Fibroblast of skin of right biceps (primary cell): ENCODE results near the gene TBCD.

Source experiments
- DNase-seq: peaks from one replicate; pipeline ENCODE4 v3.0.0-alpha.2; 2013

TBCD gene

GRCh38 chr17:82812058-82812457 is 60.2 kb downstream of the TBCD start:
- no peak for DNase-seq

GRCh38 chr17:82812601-82813000 is 60.7 kb downstream of the TBCD start:
- DNase-seq = no peak

- no peak for DNase-seq
These were observed 61.6 kb downstream of the TBCD start for GRCh38 chr17:82813299-82814051.

GRCh38 chr17:82814834-82815233 is 63.0 kb downstream of the TBCD start:
- no peak for DNase-seq

- DNase-seq = no peak
These were observed 63.5 kb downstream of the TBCD start for GRCh38 chr17:82815354-82815753.

- DNase-seq = no peak
These were observed 64.0 kb downstream of the TBCD start for GRCh38 chr17:82815790-82816305.

GRCh38 chr17:82816358-82816757 is 64.5 kb downstream of the TBCD start:
- no peak for DNase-seq

GRCh38 chr17:82817947-82818346 is 66.1 kb downstream of the TBCD start:
- no peak for DNase-seq

GRCh38 chr17:82820278-82821251 is 68.7 kb downstream of the TBCD start:
- no peak for DNase-seq

GRCh38 chr17:82821554-82821953 is 69.7 kb downstream of the TBCD start:
- no peak for DNase-seq

- DNase-seq = no peak
These were observed 70.4 kb downstream of the TBCD start for GRCh38 chr17:82822281-82822680.

GRCh38 chr17:82823004-82823403 is 71.1 kb downstream of the TBCD start:
- DNase-seq = no peak

- no peak for DNase-seq
These were observed 73.8 kb downstream of the TBCD start for GRCh38 chr17:82825540-82826124.

- no peak for DNase-seq
These were observed 74.3 kb downstream of the TBCD start for GRCh38 chr17:82826211-82826610.

- DNase-seq = no peak
These were observed 75.1 kb downstream of the TBCD start for GRCh38 chr17:82826956-82827355.

- DNase-seq = no peak
These were observed 77.1 kb downstream of the TBCD start for GRCh38 chr17:82828875-82829487.

GRCh38 chr17:82830249-82830661 is 78.4 kb downstream of the TBCD start:
- no peak for DNase-seq

GRCh38 chr17:82831041-82831817 is 79.4 kb downstream of the TBCD start:
- no peak for DNase-seq

- DNase-seq = no peak
These were observed 79.9 kb downstream of the TBCD start for GRCh38 chr17:82831818-82832200.

- no peak for DNase-seq
These were observed 80.5 kb downstream of the TBCD start for GRCh38 chr17:82832411-82832810.

GRCh38 chr17:82832881-82833475 is 81.1 kb downstream of the TBCD start:
- no peak for DNase-seq

- DNase-seq = no peak
These were observed 83.3 kb downstream of the TBCD start for GRCh38 chr17:82835122-82835521.
